Measurements from ENCODE around the gene RGS18.

The RGS18 gene

DNA sequence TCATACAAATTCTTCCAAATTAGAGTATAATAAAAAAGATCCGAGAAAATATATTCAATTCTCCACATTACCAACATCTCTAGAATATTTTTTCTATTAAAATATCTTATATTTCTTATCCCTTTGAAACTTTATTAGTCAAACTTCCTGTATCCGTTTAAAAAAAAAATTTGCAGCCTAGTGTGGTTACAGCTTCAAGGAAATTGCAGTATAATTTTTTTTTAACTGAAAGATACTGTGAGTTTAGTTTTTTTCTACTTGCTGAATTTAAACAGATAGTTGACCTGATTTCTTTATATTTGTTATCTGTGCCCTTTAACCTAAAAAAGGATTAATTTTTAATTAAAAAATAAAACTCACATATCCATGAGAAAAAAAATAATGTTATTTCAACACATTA, 1.5 kb downstream of the RGS18 start:
- no peak for ATAC-seq
- no peak for TF ChIP-seq ZC3H10 (CRISPR knock-in tag; IDR thresholded peaks at IDR 0.05)
- no peak for TF ChIP-seq GLIS3 (CRISPR knock-in tag; IDR thresholded peaks at IDR 0.05)
- TF ChIP-seq OSR1 (CRISPR knock-in tag; IDR thresholded peaks at IDR 0.05), result no peak
- no peak for TF ChIP-seq POU6F1 (CRISPR knock-in tag; IDR thresholded peaks at IDR 0.05; ENCODE audit: borderline replicate concordance, low read depth)
- TF ChIP-seq, protein P1, sequence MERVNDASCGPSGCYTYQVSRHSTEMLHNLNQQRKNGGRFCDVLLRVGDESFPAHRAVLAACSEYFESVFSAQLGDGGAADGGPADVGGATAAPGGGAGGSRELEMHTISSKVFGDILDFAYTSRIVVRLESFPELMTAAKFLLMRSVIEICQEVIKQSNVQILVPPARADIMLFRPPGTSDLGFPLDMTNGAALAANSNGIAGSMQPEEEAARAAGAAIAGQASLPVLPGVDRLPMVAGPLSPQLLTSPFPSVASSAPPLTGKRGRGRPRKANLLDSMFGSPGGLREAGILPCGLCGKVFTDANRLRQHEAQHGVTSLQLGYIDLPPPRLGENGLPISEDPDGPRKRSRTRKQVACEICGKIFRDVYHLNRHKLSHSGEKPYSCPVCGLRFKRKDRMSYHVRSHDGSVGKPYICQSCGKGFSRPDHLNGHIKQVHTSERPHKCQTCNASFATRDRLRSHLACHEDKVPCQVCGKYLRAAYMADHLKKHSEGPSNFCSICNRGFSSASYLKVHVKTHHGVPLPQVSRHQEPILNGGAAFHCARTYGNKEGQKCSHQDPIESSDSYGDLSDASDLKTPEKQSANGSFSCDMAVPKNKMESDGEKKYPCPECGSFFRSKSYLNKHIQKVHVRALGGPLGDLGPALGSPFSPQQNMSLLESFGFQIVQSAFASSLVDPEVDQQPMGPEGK (CRISPR knock-in tag; IDR thresholded peaks at IDR 0.05; ENCODE audit: borderline replicate concordance), result no peak
- no peak for TF ChIP-seq ZNF70 (CRISPR knock-in tag; IDR thresholded peaks at IDR 0.05)
- no peak for TF ChIP-seq ZNF565 (CRISPR knock-in tag; conservative IDR thresholded peaks at IDR 0.05; ENCODE audit: low read depth)
- TF ChIP-seq PPARA (CRISPR knock-in tag; IDR thresholded peaks at IDR 0.05; ENCODE audit: borderline replicate concordance), result no peak
- no peak for TF ChIP-seq BACH2 (CRISPR knock-in tag; IDR thresholded peaks at IDR 0.05; ENCODE audit: borderline replicate concordance)
- TF ChIP-seq RARB (CRISPR knock-in tag; IDR thresholded peaks at IDR 0.05), result no peak
- TF ChIP-seq CSDC2 (CRISPR knock-in tag; IDR thresholded peaks at IDR 0.05), result no peak
- no peak for TF ChIP-seq TCF4 (CRISPR knock-in tag; IDR thresholded peaks at IDR 0.05; ENCODE audit: borderline replicate concordance)
- no peak for TF ChIP-seq ISL1 (CRISPR knock-in tag; IDR thresholded peaks at IDR 0.05)
- TF ChIP-seq CSRNP3 (CRISPR knock-in tag; IDR thresholded peaks at IDR 0.05), result no peak
- no peak for TF ChIP-seq TSHZ2 (CRISPR knock-in tag; IDR thresholded peaks at IDR 0.05)
- no peak for TF ChIP-seq ZFP3 (CRISPR knock-in tag; IDR thresholded peaks at IDR 0.05)
- no peak for TF ChIP-seq ZNF8 (CRISPR knock-in tag; IDR thresholded peaks at IDR 0.05)
- TF ChIP-seq ARNTL (CRISPR knock-in tag; IDR thresholded peaks at IDR 0.05; ENCODE audit: borderline replicate concordance, low read depth), result no peak
- TF ChIP-seq SNAI2 (CRISPR knock-in tag; IDR thresholded peaks at IDR 0.05), result no peak

DNA sequence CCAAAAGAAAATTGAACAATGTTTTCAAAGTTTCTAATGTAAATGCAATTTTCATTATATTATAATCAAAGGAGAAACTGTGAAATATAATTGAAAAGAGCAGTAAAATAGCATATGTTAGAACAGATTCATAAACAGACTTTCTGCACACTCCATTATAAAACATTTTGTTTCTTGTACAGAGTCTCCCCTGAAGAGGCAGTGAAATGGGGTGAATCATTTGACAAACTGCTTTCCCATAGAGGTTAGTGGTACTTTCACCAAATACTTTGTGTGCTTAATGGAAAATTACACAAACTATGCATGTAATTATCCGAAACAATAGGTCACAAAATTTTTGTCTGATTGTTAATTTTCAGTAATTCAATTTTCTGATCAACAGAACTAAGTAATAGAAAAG, 1.9 kb downstream of the RGS18 start:
- TF ChIP-seq ZFP30 (CRISPR knock-in tag; IDR thresholded peaks at IDR 0.05), result no peak
- no peak for TF ChIP-seq PPARA (CRISPR knock-in tag; IDR thresholded peaks at IDR 0.05; ENCODE audit: borderline replicate concordance)
- no peak for TF ChIP-seq POU6F1 (CRISPR knock-in tag; IDR thresholded peaks at IDR 0.05; ENCODE audit: borderline replicate concordance, low read depth)
- TF ChIP-seq BACH2 (CRISPR knock-in tag; IDR thresholded peaks at IDR 0.05; ENCODE audit: borderline replicate concordance), result no peak
- no peak for TF ChIP-seq TSHZ2 (CRISPR knock-in tag; IDR thresholded peaks at IDR 0.05)
- no peak for TF ChIP-seq ARNTL (CRISPR knock-in tag; IDR thresholded peaks at IDR 0.05; ENCODE audit: borderline replicate concordance, low read depth)
- no peak for TF ChIP-seq ZC3H10 (CRISPR knock-in tag; IDR thresholded peaks at IDR 0.05)
- TF ChIP-seq ESRRG (CRISPR knock-in tag; IDR thresholded peaks at IDR 0.05), result no peak
- TF ChIP-seq TOX (CRISPR knock-in tag; IDR thresholded peaks at IDR 0.05; ENCODE audit: borderline replicate concordance), result no peak
- TF ChIP-seq RARB (CRISPR knock-in tag; IDR thresholded peaks at IDR 0.05), result no peak
- TF ChIP-seq ZNF8 (CRISPR knock-in tag; IDR thresholded peaks at IDR 0.05), result no peak
- no peak for TF ChIP-seq OSR1 (CRISPR knock-in tag; IDR thresholded peaks at IDR 0.05)
- TF ChIP-seq ZNF70 (CRISPR knock-in tag; IDR thresholded peaks at IDR 0.05), result no peak
- no peak for TF ChIP-seq ISL1 (CRISPR knock-in tag; IDR thresholded peaks at IDR 0.05)
- TF ChIP-seq, protein P1 (CRISPR knock-in tag; IDR thresholded peaks at IDR 0.05; ENCODE audit: borderline replicate concordance), result no peak
- TF ChIP-seq GLIS3 (CRISPR knock-in tag; IDR thresholded peaks at IDR 0.05), result no peak
- ATAC-seq, result no peak

Data from SK-N-SH treated with all-trans-retinoic acid at 6 μM for 48 hours (cell line).